HG03064 (cell line): ENCODE measurements around the gene FAM83F.
"Not testable (repeated sequence)": the region's sequence is repeated elsewhere in the genome, so short reads cannot be mapped to it uniquely, and the experiment has no call there.

Experiments
- ATAC-seq: cut with Tn5 transposase; IDR thresholded peaks from one replicate; pipeline ENCODE4 v1.9.1; 2021; ENCODE audit warnings: low read depth; ENCODE audit not compliant: unreplicated experiment

FAM83F gene

DNA sequence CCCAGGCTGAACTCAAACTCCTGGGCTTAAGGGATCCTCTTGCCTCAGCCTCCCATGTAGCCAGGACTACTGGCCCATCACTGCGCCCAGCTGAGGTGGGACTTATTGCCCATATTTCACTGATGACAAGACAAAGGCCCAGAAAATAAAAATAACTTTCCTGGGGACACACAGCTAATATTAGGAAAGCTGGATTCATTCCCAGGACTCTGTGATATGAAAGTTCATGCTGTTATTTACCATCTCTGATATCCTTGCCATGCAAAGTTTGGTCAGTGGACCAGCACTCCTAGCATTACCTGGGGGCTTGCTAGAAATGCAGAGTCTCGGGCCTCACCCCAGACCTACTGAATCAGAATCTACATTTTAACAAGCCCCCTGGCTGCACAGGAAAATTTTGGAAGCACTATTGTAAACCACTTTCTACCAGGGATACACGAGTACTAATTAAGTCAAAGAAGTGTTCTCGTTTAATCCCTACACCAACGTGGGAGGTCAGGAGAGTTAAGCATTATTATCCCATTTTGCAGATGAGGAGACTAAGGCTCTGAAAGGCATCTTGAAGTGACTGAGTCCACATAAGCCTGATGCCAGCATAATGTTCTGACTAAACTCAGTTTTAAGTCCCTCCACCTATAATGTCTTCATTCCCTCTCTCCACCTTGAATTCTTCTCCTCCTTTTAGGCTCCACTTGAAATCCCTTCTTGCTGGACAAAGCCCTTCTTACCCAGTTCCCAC is 2.5 kb upstream of the FAM83F start:
- no peak for ATAC-seq

- not testable (repeated sequence) for ATAC-seq
Observed at GRCh38 chr22:39992894-39993293, 1.9 kb upstream of the FAM83F start.

DNA sequence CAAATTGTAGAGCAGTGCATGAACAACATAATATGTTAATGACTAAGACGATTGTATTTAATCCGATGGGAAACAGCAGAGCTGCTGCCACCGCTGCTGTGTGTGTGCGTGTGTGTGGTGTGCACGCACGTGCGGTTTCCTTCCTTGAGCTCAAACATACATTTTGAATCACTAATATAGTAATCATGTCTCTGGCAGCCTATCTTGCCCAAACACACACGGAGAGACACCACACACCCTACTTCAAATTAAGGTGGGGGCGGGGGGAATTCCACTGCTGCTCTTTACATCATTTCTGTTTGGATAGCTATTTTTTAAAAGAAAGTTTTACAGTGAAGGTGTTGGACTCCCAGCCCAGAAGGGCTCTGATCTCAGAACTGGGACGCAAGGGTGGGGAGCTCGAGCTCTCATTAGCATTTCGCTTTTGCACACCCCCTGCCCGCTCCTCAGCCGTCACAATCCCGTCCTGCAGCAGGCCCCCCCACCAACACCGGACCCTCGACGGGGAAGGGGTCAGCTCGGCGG is 651 bp upstream of the FAM83F start:
- ATAC-seq, result no peak

DNA sequence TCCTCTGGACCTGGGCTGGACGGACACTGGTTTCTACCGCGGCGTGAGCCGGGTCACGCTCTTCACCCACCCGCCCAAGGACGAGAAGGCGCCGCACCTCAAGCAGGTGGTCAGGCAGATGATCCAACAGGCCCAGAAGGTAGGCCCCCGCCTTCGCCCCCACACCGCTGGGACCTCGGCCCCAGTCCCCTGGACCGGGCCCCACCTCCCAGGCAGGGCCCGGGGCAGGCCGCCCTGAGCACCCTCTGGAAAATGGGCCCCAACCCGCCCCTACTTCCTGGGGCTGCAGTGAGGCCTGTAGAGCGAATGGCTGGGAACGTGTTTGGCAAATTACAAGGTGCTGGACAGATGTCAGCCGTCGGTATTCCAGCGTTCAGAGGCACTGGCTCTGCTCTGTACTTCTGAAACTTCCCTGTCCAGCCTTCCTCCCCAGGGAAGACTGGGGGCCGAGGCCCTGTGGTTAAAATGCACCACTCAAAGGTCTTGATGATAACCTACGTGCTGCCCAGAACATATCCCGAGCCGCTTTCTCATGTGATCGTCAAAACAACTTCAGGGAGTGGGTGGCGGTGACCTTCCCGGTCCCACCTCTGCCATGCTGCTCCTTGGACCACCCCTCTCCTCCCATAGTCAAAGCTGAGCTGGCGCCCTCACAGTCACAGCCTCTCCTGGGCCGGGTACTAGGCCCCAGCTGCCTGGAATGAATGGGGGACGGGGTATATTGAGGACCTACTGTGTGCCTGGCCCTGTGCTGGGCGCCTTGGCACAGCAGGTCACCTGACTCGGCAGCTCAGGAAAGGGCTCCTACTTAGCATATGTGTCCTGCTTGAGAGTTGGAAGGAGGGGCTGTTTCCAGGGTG is 869 bp downstream of the FAM83F start:
- no peak for ATAC-seq

DNA sequence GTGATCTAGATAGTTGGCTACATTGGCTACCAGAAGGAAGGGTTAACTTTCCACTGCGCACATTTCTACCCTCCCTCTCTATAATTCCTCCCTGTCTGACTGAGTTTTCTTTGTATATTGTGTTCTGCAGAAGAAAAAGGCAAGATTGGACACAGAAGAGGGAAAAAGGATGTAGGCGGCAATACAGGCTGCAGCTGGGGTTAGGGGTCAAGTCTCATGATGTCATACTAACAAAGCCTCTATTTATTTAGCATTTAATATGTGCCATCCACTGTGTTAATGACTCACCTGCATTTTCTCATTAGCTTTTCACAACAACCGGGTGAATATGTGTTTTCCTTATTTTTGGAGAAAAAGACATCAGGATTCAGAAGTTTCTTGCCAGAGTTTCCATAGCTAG is 2.0 kb downstream of the FAM83F start:
- ATAC-seq, result no peak

- no peak for ATAC-seq
Observed at GRCh38 chr22:39997421-39997820, 2.7 kb downstream of the FAM83F start.

DNA sequence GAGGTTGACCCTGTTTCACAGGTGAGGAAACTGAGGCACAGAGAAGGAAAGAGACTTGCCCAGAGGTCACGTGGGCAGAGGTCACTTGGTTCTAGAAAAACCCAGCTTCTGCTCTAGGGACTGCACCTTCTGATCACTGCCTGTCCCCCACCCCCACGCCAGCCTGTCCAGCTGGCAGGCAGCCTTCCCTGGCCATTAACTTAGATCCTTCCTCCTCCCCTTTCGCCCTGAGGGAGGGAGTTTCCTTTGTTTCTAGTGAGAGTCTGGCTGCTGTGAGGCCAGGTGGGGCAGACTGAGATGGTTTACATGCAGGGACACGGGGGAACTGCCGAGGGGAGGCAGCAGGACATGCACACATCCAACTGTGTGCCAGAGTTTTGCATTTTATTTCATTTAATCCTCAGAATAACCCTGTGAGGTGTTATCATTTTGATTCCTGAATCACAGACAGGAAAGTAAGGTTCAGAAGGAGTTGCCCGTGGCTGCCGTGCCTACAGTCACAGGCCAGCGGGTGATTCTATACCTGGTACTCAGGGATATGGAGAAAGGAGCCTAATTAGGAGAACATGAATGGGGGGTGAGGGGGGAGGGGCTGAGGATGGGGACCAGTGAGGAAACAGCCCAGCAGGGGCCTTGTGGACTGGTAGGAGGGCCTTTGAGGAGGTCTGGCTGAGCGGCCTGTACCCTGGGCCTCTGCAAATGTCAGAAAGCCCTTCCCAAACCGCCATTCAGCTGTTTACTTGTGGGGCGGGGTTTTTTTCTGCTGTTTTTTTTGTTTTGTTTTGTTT is 3.4 kb downstream of the FAM83F start:
- no peak for ATAC-seq

DNA sequence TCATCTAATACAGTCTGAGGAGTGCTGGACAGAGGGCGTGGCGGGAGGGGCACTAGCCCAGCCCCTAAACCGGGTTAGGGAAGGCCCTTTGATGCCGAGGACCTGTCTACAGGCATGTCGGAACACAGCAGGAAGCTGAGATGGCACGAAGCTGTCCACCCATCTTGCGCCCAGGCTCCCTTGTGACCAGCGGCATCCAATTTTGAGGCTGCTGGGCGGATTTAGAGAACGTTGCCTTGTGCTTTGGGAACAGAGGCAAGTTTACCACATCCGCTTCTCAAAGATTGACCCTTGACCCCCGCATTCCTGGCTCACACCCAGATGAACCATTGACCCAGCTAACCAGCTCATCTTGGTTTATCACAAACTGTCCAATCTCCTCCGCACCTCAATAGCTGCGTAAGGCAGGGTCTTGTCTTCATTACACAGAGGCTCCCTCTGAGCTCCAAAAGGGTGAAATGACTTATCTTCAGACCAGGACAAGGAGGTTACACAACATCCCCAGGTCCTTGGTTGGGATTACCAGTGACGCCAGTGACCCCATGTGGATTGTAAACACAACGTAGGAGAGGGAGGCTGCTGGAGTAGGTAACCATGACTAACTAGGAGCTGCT is 4.5 kb downstream of the FAM83F start:
- no peak for ATAC-seq

DNA sequence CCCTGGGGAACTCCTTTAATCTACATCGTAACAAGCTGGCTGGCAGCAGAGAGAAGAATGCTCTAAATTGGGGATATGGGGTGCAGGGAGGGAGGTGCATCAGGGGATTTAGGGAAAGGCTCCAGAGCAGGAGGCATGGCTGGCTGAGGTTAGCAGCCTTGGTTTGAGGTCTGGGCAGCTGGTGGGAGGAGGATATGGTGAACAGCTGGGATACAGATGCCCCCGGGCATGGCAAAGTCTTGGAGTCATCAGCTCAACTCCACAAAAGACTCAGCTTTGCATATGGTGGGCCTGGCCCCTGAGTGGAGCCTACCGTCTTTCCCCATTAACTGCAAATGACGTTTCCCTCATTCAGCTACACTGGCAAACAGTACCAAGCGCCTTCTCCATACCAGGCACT is 5.4 kb downstream of the FAM83F start:
- ATAC-seq, result no peak

DNA sequence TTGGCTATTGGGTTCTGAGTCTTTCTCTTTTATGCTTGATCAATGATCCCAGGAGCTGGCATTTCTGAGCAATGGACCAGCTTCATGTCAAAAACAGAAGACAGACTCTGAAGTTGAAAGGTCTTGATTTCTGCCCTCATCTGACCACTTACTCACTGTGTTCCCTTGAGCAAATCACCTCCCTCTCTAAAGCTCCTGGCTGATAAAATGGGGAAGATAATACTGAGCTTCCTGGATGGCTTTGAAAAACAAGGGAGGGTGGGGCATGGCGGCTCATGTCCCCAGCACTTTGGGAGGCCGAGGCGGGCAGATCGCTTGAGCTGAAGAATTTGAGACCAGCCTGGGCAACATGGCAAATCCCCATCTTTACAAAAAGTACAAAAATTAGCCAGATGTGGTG is 6.4 kb downstream of the FAM83F start:
- no peak for ATAC-seq

DNA sequence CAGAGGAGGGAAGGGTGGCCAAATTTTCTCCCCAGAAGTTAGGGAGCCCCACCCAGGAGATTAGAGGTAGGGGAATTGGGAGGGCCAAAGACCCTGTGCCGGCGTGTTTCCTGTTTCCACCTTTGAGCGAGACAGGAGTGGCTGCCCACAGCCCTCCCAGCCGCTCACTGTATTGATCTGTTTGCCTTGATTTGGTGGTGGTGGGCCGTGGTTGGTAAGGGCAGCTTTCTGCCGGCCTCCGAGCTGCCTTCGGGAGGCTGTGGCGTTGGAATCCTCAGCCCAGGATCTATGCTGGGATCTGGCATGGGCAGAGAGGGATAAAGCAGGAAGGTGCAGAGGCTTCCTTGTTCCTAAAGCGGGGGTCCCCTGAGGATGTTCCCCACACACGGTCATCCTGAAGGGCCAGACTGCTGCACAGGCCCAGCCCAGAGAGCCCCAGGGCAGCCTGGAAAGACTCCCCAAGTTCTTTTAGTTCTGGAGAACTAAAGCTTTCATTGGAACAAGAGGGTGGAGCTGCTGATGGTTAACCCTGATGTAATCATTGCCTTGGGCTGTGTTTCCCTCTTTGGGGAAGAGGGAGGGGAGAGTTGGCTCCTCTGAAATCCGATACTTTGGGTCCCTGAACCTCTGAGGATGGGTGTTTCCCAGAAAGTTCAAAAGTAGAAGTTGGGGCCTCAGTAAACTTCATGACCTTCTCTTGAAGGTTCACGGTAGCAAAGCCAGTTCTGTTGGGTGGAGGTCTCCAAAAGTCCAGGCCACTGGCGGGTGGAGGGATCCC is 7.2 kb downstream of the FAM83F start:
- ATAC-seq, result no peak

GRCh38 chr22:40002935-40003715 is 8.4 kb downstream of the FAM83F start:
- no peak for ATAC-seq

- ATAC-seq, result no peak
Observed at GRCh38 chr22:40004836-40005235, 10.1 kb downstream of the FAM83F start.

GRCh38 chr22:40006641-40007040 is 11.9 kb downstream of the FAM83F start:
- ATAC-seq, result no peak

DNA sequence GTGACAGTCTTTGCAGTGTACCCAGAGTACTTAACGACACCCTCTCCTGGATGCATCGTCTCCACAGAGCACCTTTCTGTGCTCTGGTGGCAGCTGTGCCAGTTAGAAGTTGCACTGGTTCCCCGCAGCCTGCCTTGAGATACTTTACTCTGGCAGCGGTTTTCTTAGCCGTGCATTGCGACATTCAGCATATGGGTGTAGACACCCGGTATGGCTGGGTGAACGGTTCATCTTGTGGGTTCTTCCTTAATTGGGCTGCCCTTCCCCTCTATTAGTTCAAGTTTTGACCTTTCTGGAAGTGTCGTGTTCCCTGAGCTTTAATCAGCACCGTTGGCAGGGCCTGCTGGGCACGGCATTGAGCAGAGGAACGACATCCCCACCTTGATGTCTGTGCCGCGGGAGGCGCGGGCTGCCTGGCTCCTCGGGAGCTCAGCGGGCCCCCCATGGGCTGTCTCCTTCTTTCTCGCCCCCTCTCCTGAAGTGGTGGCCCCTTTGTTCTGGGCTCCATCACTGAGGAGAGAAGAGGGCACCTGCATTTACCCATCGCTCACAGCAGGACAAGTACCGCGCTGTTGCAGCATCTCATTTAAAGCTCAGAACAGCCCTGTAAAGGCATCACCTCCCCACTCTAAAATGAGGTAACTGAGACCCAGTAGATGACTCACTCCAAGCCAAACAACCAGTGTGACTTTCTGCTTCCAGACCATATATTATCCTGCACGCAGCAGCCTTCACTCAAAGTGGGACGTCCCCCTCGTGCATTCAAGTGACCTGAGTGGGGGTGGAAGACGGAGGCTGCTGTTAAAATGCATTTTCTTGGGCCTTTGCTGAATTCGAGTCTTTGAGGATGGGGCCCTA is 13.3 kb downstream of the FAM83F start:
- ATAC-seq, result no peak

DNA sequence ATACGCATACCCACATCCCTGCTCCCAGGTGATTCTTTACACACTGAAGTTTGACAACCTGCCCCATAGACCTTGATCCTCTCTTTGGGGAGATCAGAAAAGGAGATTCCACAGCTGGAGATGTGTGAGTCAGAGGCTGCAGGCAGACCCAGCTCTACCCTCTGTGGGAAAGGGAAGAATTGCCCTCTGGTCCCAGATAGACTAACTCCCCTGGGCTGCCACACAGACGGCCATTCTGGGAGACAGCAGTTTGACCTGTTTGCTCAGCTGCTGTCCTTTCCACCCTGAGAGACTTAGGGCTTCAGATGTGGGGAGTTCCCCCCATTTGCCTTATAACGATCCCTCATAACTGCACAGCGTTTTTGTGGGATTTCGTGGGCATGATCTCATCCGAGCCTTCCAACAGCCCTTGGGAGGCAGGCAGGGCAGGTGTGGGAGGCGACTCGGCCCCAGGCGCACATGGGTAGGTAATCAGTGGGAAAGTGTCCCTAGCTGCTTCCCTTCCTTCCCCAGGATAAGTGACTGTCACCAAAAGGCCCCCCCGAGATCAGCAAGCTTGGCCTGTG is 14.1 kb downstream of the FAM83F start:
- ATAC-seq, result no peak

- no peak for ATAC-seq
Observed at GRCh38 chr22:40009292-40009774, 14.6 kb downstream of the FAM83F start.
